Naive thymus-derived CD4-positive, alpha-beta T cell (primary cell): Measurements from ENCODE around the gene LCE2A. TPM values are rescaled to one million over a fixed set of nuclear protein-coding genes. Genes with fewer than 3 reads are reported as not detected.

Experiments used
- ATAC-seq: fragments of 150-1000 bp; cut with Tn5 transposase; 2 replicates; pipeline ENCODE4 v1.10.0; 2021; ENCODE audit warnings: mild to moderate bottlenecking, moderate library complexity
- CTCF ChIA-PET: fragments of 350-600 bp; sonication (Branson Sonifier 250); formaldehyde crosslinking; loops from one replicate; lab custom pipeline; 2021; ENCODE audit warnings: antibody characterized with exemption; lab: Charles Lee
- POLR2A ChIA-PET: fragments of 350-600 bp; sonication (Branson Sonifier 250); formaldehyde crosslinking; loops from one replicate; lab custom pipeline; 2021; ENCODE audit warnings: antibody characterized with exemption, inconsistent platforms; lab: Charles Lee
- DNase-seq, 9 donors: peaks; one replicate each; pipeline versions ENCODE4 v3.0.0 to v3.0.0-alpha.2; 2020 to 2022; ENCODE audit warnings: mixed read lengths in 1 of 9
- H3K27ac ChIP-seq: one replicate; pipeline ENCODE4 v1.7.0; 2013; ENCODE audit warnings: mild to moderate bottlenecking, low read depth, low read length, moderate library complexity
- H3K27me3 ChIP-seq, 2 donors: one replicate each; pipeline ENCODE4 v1.7.0; 2013; ENCODE audit warnings: low read length in 2 of 2, mild to moderate bottlenecking in 2 of 2, moderate library complexity in 2 of 2; ENCODE audit not compliant: control insufficient read depth in 2 of 2, insufficient read depth in 2 of 2
- H3K36me3 ChIP-seq, 3 experiments: 1 replicate in 2 of 3; 2 replicates in 1 of 3; pipeline ENCODE4 v1.7.0; 2013; ENCODE audit warnings: low read length in 3 of 3, mild to moderate bottlenecking in 3 of 3, moderate library complexity in 1 of 3; ENCODE audit not compliant: insufficient read depth in 3 of 3, control insufficient read depth in 2 of 3
- H3K4me1 ChIP-seq, 2 donors: one replicate each; pipeline ENCODE4 v1.7.0; 2013; ENCODE audit warnings: low read length in 2 of 2, mild to moderate bottlenecking in 2 of 2, moderate library complexity in 1 of 2; ENCODE audit not compliant: control insufficient read depth in 2 of 2, insufficient read depth in 2 of 2
- H3K4me3 ChIP-seq: 2 replicates; pipeline ENCODE4 v1.7.0; 2013; ENCODE audit warnings: mild to moderate bottlenecking, low read length
- H3K9me3 ChIP-seq, 3 experiments: 1 replicate in 2 of 3; 2 replicates in 1 of 3; pipeline ENCODE4 v1.7.0; 2013; ENCODE audit warnings: low read length in 3 of 3; ENCODE audit not compliant: control insufficient read depth in 2 of 3
- H3K27ac Mint-ChIP-seq, 9 donors: one replicate each; pipeline ENCODE4 v1.8.0; 2020 to 2022; ENCODE audit warnings: mixed read lengths in 9 of 9, mild to moderate bottlenecking in 8 of 9, moderate library complexity in 5 of 9, inconsistent platforms in 2 of 9
- H3K27me3 Mint-ChIP-seq, 5 donors: one replicate each; pipeline ENCODE4 v1.8.0; 2021 to 2022; ENCODE audit warnings: mixed read lengths in 5 of 5, mild to moderate bottlenecking in 1 of 5
- H3K36me3 Mint-ChIP-seq, 5 donors: one replicate each; pipeline ENCODE4 v1.8.0; 2020 to 2022; ENCODE audit warnings: mixed read lengths in 5 of 5, mild to moderate bottlenecking in 3 of 5, inconsistent platforms in 1 of 5
- H3K4me1 Mint-ChIP-seq, 7 donors: one replicate each; pipeline ENCODE4 v1.8.0; 2020 to 2022; ENCODE audit warnings: mixed read lengths in 7 of 7, mild to moderate bottlenecking in 3 of 7, inconsistent platforms in 1 of 7
- H3K4me3 Mint-ChIP-seq, 10 donors: one replicate each; pipeline ENCODE4 v1.8.0; 2020 to 2022; ENCODE audit warnings: mild to moderate bottlenecking in 10 of 10, mixed read lengths in 10 of 10, moderate library complexity in 6 of 10, inconsistent platforms in 2 of 10
- H3K9me3 Mint-ChIP-seq, 11 donors: one replicate each; pipeline ENCODE4 v1.8.0; 2020 to 2022; ENCODE audit warnings: mixed read lengths in 11 of 11, mild to moderate bottlenecking in 4 of 11, inconsistent platforms in 1 of 11, moderate library complexity in 1 of 11
- intact Hi-C, 2 donors: fragments of 100-400 bp; cut with micrococcal nuclease; formaldehyde crosslinking; loops; one replicate each; pipeline ENCODE4 v1.15.1; 2023
- polyA plus RNA-seq, 2 donors: library from polyadenylated mRNA; unstranded; fragments of 300-500 nt; fragmentation: Illumina TruSeq; gene quantifications; one replicate each; pipeline ENCODE4 v1.2.3, GENCODE V29; 2021
- total RNA-seq, 6 experiments: library from RNA in 5 of 6; stranded (reverse) in 5 of 6; gene quantifications; 1 replicate in 5 of 6; 2 replicates in 1 of 6; pipeline ENCODE4 v1.2.3 and lab custom pipeline; 2021 to 2026

LCE2A gene
- total and polyA plus RNA-seq, 7 experiments from 2014 or later, result not detected

- POLR2A ChIA-PET, result no interaction called here
- CTCF ChIA-PET, result no interaction called here
- Mint-ChIP-seq H3K4me3 (no peak overlapping the region), H3K36me3 (no peaks in the 10 kb centered on the region), H3K27ac (no peak overlapping the region), H3K4me1 (no peaks in the 10 kb centered on the region), H3K9me3 (peaks cover 0 to 5% (median 0%) of the 10 kb centered on the region in 11 donors), H3K27me3 (peaks cover 15 to 67% (median 49%) of the 10 kb centered on the region in 5 donors)
- no peaks in the 10 kb centered on the region for H3K4me1 ChIP-seq
- H3K27me3 ChIP-seq, result no peaks in the 10 kb centered on the region
- ATAC-seq (no peak), DNase-seq (no peak)
- no peak overlapping the region for H3K4me3 ChIP-seq
- intact Hi-C loops, result no loop called here
- no peaks in the 10 kb centered on the region for H3K36me3 ChIP-seq
- no peak overlapping the region for H3K27ac ChIP-seq
- H3K9me3 ChIP-seq, result no peaks in the 10 kb centered on the region
Observed at GRCh38 chr1:152747831-152748230, 49.7 kb downstream of the LCE2A start.

Other genes with a start within 250 kb of the LCE2A start
- not detected for gene LCE5A, start 187.5 kb upstream of the LCE2A start, total RNA-seq
- not detected for gene LCE5A, start 187.5 kb upstream of the LCE2A start, polyA plus RNA-seq
- gene CRCT1, start 183.9 kb upstream of the LCE2A start, total RNA-seq, result not detected
- gene CRCT1, start 183.9 kb upstream of the LCE2A start, polyA plus RNA-seq, result not detected
- not detected for gene LCE3E, start 131.6 kb upstream of the LCE2A start, total RNA-seq
- gene LCE3E, start 131.6 kb upstream of the LCE2A start, polyA plus RNA-seq, result not detected
- not detected for gene LCE3D, start 117.8 kb upstream of the LCE2A start, total RNA-seq
- gene LCE3D, start 117.8 kb upstream of the LCE2A start, polyA plus RNA-seq, result not detected
- not detected for gene LCE3C, start 98.1 kb upstream of the LCE2A start, total RNA-seq
- not detected for gene LCE3C, start 98.1 kb upstream of the LCE2A start, polyA plus RNA-seq
- not detected for gene LCE3B, start 84.5 kb upstream of the LCE2A start, total RNA-seq
- gene LCE3B, start 84.5 kb upstream of the LCE2A start, polyA plus RNA-seq, result not detected
- not detected for gene LCE3A, start 75.2 kb upstream of the LCE2A start, total RNA-seq
- not detected for gene LCE3A, start 75.2 kb upstream of the LCE2A start, polyA plus RNA-seq
- gene LCE2D, start 35.0 kb upstream of the LCE2A start, total RNA-seq, result not detected
- gene LCE2D, start 35.0 kb upstream of the LCE2A start, polyA plus RNA-seq, result not detected
- gene LCE2C, start 23.1 kb upstream of the LCE2A start, total RNA-seq, result not detected
- gene LCE2C, start 23.1 kb upstream of the LCE2A start, polyA plus RNA-seq, result not detected
- not detected for gene LCE2B, start 12.2 kb upstream of the LCE2A start, total RNA-seq
- not detected for gene LCE2B, start 12.2 kb upstream of the LCE2A start, polyA plus RNA-seq
- not detected for gene LCE4A, start 9.8 kb downstream of the LCE2A start, total RNA-seq
- not detected for gene LCE4A, start 9.8 kb downstream of the LCE2A start, polyA plus RNA-seq
- gene KPRP, start 59.7 kb downstream of the LCE2A start, total RNA-seq, result not detected
- not detected for gene KPRP, start 59.7 kb downstream of the LCE2A start, polyA plus RNA-seq
- gene LCE1F, start 76.8 kb downstream of the LCE2A start, total RNA-seq, result not detected
- not detected for gene LCE1F, start 76.8 kb downstream of the LCE2A start, polyA plus RNA-seq
- gene LCE1E, start 87.9 kb downstream of the LCE2A start, total RNA-seq, result not detected
- not detected for gene LCE1E, start 87.9 kb downstream of the LCE2A start, polyA plus RNA-seq
- not detected for gene LCE1D, start 98.4 kb downstream of the LCE2A start, total RNA-seq
- gene LCE1D, start 98.4 kb downstream of the LCE2A start, polyA plus RNA-seq, result not detected
- gene LCE1C, start 108.3 kb downstream of the LCE2A start, total RNA-seq, result not detected
- gene LCE1C, start 108.3 kb downstream of the LCE2A start, polyA plus RNA-seq, result not detected
- not detected for gene LCE1B, start 113.6 kb downstream of the LCE2A start, total RNA-seq
- not detected for gene LCE1B, start 113.6 kb downstream of the LCE2A start, polyA plus RNA-seq
- not detected for gene LCE1A, start 129.1 kb downstream of the LCE2A start, total RNA-seq
- not detected for gene LCE1A, start 129.1 kb downstream of the LCE2A start, polyA plus RNA-seq
- gene LCE6A, start 144.5 kb downstream of the LCE2A start, total RNA-seq, result not detected
- gene LCE6A, start 144.5 kb downstream of the LCE2A start, polyA plus RNA-seq, result not detected
- not detected for gene LCE7A, start 161.7 kb downstream of the LCE2A start, total RNA-seq
- not detected for gene LCE7A, start 161.7 kb downstream of the LCE2A start, polyA plus RNA-seq
- gene SMCP, start 180.0 kb downstream of the LCE2A start, total RNA-seq, result not detected
- not detected for gene SMCP, start 180.0 kb downstream of the LCE2A start, polyA plus RNA-seq
- not detected for gene IVL, start 210.2 kb downstream of the LCE2A start, total RNA-seq
- gene IVL, start 210.2 kb downstream of the LCE2A start, polyA plus RNA-seq, result not detected
- gene SPRR5, start 248.9 kb downstream of the LCE2A start, total RNA-seq, result not detected
- gene SPRR5, start 248.9 kb downstream of the LCE2A start, polyA plus RNA-seq, result not detected